Uterus (tissue), 4 donors: ENCODE data around the gene ZDHHC8. TPM values are rescaled to one million over a fixed set of nuclear protein-coding genes. Genes with fewer than 3 reads are reported as not detected.
A peak's percentile ranks its signal among the peaks of the same experiment; 100 is the strongest.

Experiments used
- DNase-seq, 2 donors: peaks; one replicate each; pipeline ENCODE4 v3.0.0-alpha.2; 2019 to 2020
- H3K27ac ChIP-seq, 2 donors: fragments of 200-600 bp; sonication (generic); 1 replicate in 1 of 2; 2 replicates in 1 of 2; pipeline ENCODE4 v1.5.1; 2016 to 2018
- H3K27me3 ChIP-seq, 2 donors: fragments of 200-600 bp; sonication (generic); one replicate each; pipeline ENCODE4 v1.5.1; 2018 to 2019; ENCODE audit warnings: control low read depth in 1 of 2
- H3K36me3 ChIP-seq, 2 donors: fragments of 200-600 bp; sonication (generic); one replicate each; pipeline ENCODE4 v1.5.1; 2019; ENCODE audit warnings: control low read depth in 1 of 2
- H3K4me1 ChIP-seq, 2 donors: fragments of 200-600 bp; sonication (generic); one replicate each; pipeline ENCODE4 v1.5.1; 2018 to 2019; ENCODE audit warnings: control low read depth in 1 of 2
- H3K4me3 ChIP-seq, 2 donors: fragments of 200-600 bp; sonication (generic); 1 replicate in 1 of 2; 2 replicates in 1 of 2; pipeline ENCODE4 v1.5.1; 2018 to 2019; ENCODE audit warnings: mild to moderate bottlenecking in 1 of 2
- H3K9me3 ChIP-seq, 2 donors: fragments of 200-600 bp; sonication (generic); one replicate each; pipeline ENCODE4 v1.5.1; 2019; ENCODE audit warnings: control low read depth in 1 of 2
- POLR2A ChIP-seq, 2 donors: fragments of 450-650 bp; IDR thresholded peaks; one replicate each; pipeline ENCODE4 v1.6.1; 2016; ENCODE audit warnings: antibody characterized with exemption in 2 of 2, mild to moderate bottlenecking in 1 of 2, moderate library complexity in 1 of 2
- intact Hi-C: fragments of 100-400 bp; cut with DNase I; formaldehyde crosslinking; loops from one replicate; pipeline ENCODE4 v1.15.1; 2023; ENCODE audit warnings: low total_unique reads
- total RNA-seq, 4 donors: library from RNA; depleted of rRNA in 3 of 4; stranded (reverse); fragments of >200 nt in 3 of 4; gene quantifications; one replicate each; pipeline versions ENCODE4 v1.1.0 to v1.2.4, GENCODE V29; 2014 to 2023
- TF ChIP-seq, protein P1 (sequence below), 4 experiments: fragments of 200-600 bp in 2 of 4; fragments of 450-650 bp in 2 of 4; sonication (generic) in 2 of 4; IDR thresholded peaks; one replicate each; pipeline ENCODE4 v1.5.1; 2016 to 2019; ENCODE audit warnings: antibody characterized with exemption in 4 of 4, mild to moderate bottlenecking in 2 of 4, moderate library complexity in 1 of 4
- donor health status: DM: yes; HTN: yes; CAD: no.

Gene ZDHHC8
- total RNA-seq, 4 donors from 2014 or later = 2.4 to 87.9 (median 20.1) TPM

- DNase-seq = no peak
- Histone ChIP-seq H3K4me3 (no peak overlapping the region), H3K9me3 (no peaks in the 10 kb centered on the region), H3K27ac (no peak overlapping the region), H3K36me3 (no peaks in the 10 kb centered on the region), H3K27me3 (no peaks in the 10 kb centered on the region), H3K4me1 (no peaks in the 10 kb centered on the region)
- TF ChIP-seq, protein P1, sequence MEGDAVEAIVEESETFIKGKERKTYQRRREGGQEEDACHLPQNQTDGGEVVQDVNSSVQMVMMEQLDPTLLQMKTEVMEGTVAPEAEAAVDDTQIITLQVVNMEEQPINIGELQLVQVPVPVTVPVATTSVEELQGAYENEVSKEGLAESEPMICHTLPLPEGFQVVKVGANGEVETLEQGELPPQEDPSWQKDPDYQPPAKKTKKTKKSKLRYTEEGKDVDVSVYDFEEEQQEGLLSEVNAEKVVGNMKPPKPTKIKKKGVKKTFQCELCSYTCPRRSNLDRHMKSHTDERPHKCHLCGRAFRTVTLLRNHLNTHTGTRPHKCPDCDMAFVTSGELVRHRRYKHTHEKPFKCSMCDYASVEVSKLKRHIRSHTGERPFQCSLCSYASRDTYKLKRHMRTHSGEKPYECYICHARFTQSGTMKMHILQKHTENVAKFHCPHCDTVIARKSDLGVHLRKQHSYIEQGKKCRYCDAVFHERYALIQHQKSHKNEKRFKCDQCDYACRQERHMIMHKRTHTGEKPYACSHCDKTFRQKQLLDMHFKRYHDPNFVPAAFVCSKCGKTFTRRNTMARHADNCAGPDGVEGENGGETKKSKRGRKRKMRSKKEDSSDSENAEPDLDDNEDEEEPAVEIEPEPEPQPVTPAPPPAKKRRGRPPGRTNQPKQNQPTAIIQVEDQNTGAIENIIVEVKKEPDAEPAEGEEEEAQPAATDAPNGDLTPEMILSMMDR (IDR thresholded peaks at IDR 0.05) = no peak
- no peak for TF ChIP-seq POLR2A (IDR thresholded peaks at IDR 0.05)
- intact Hi-C loops = no loop called here
Observed at GRCh38 chr22:20092477-20092854, 39.1 kb upstream of the ZDHHC8 start.

DNA sequence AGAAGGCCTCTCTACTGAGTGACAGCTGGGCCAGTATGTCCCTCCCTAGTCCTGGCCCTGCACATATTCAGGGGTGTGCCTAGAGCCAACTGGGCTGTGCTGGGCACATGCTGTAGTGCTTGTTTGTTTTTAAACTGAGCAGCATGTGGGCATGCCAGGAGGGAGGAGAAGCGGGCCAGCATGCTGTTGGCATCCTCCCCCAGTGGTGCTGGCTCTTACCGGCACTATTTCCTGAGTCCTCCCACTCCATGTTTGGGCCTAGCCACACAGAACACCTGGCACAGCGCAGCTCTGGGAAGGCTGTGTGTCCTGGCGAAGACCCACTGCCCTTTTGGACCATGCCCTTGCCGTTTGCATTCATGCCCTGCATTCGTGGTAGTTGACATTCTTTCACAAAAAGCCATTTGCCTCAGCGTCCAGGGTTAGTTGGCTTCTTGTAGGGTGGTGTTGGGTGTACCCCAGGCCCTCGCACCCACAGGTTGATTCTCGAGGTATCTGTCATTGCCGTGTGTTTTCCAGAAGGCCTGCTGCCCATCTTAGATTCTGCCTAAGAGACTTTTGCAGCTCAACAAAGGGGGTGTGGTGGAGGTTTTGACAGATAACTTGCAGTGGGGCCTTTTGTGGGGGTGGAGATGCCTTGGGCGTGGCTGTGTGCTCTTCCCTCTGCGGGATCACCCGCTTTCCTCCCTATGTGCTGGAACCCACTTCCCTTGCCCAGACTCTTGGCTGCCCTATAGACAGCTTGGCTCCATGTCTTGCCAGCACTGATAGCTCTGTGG, 38.0 kb upstream of the ZDHHC8 start:
- Histone ChIP-seq H3K27ac (no peak overlapping the region), H3K9me3 (no peaks in the 10 kb centered on the region), H3K4me1 (no peaks in the 10 kb centered on the region), H3K4me3 (no peak overlapping the region), H3K27me3 (no peaks in the 10 kb centered on the region), H3K36me3 (no peaks in the 10 kb centered on the region)
- TF ChIP-seq, protein P1 (IDR thresholded peaks at IDR 0.05) = no peak
- TF ChIP-seq POLR2A (IDR thresholded peaks at IDR 0.05) = no peak
- no peak for DNase-seq
- intact Hi-C loops = no loop called here

GRCh38 chr22:20094197-20094807, 37.3 kb upstream of the ZDHHC8 start:
- no peaks in the 10 kb centered on the region for H3K27me3 ChIP-seq
- DNase-seq = peak in 1 of 2 donors; percentile 11
- no peaks in the 10 kb centered on the region for H3K4me1 ChIP-seq
- H3K27ac ChIP-seq = no peak overlapping the region
- H3K9me3 ChIP-seq = no peaks in the 10 kb centered on the region
- TF ChIP-seq, protein P1 (IDR thresholded peaks at IDR 0.05) = no peak
- TF ChIP-seq POLR2A (IDR thresholded peaks at IDR 0.05) = no peak
- no peak overlapping the region for H3K4me3 ChIP-seq
- intact Hi-C loops = no loop called here
- H3K36me3 ChIP-seq = no peaks in the 10 kb centered on the region

- Histone ChIP-seq H3K27ac (no peak overlapping the region), H3K9me3 (no peaks in the 10 kb centered on the region), H3K27me3 (no peaks in the 10 kb centered on the region), H3K4me1 (no peaks in the 10 kb centered on the region), H3K4me3 (no peak overlapping the region), H3K36me3 (no peaks in the 10 kb centered on the region)
- intact Hi-C loops = no loop called here
- TF ChIP-seq POLR2A (IDR thresholded peaks at IDR 0.05) = no peak
- TF ChIP-seq, protein P1 (IDR thresholded peaks at IDR 0.05) = no peak
- no peak for DNase-seq
Observed at GRCh38 chr22:20095521-20095920, 36.1 kb upstream of the ZDHHC8 start.
